Measurements from ENCODE around the gene VGLL4.
A peak's percentile ranks its signal among the peaks of the same experiment; 100 is the strongest.
"Not testable (repeated sequence)": the region's sequence is repeated elsewhere in the genome, so short reads cannot be mapped to it uniquely, and the experiment has no call there.

VGLL4 gene

GRCh38 chr3:11604139-11604892, 39.4 kb downstream of the VGLL4 start:
- DNase-seq: no peak

- no peak for DNase-seq
These were observed 40.1 kb downstream of the VGLL4 start for GRCh38 chr3:11603628-11604027.

GRCh38 chr3:11602886-11603527, 40.7 kb downstream of the VGLL4 start:
- DNase-seq: no peak

- DNase-seq: no peak
These were observed 41.4 kb downstream of the VGLL4 start for GRCh38 chr3:11602239-11602840.

GRCh38 chr3:11601446-11602238, 42.1 kb downstream of the VGLL4 start:
- DNase-seq: peak; percentile 9

- DNase-seq: no peak
These were observed 43.0 kb downstream of the VGLL4 start for GRCh38 chr3:11600501-11601282.

GRCh38 chr3:11596387-11596786, 47.3 kb downstream of the VGLL4 start:
- DNase-seq: no peak

GRCh38 chr3:11595024-11595423, 48.7 kb downstream of the VGLL4 start:
- DNase-seq: not testable (repeated sequence)

GRCh38 chr3:11593318-11594034, 50.2 kb downstream of the VGLL4 start:
- DNase-seq: no peak

- DNase-seq: no peak
These were observed 51.0 kb downstream of the VGLL4 start for GRCh38 chr3:11592445-11593298.

- no peak for DNase-seq
These were observed 52.1 kb downstream of the VGLL4 start for GRCh38 chr3:11591391-11592282.

- DNase-seq: no peak
These were observed 52.7 kb downstream of the VGLL4 start for GRCh38 chr3:11591002-11591355.

- DNase-seq: no peak
These were observed 54.0 kb downstream of the VGLL4 start for GRCh38 chr3:11589706-11590105.

GRCh38 chr3:11588755-11589154, 55.0 kb downstream of the VGLL4 start:
- no peak for DNase-seq

- DNase-seq: no peak
These were observed 55.4 kb downstream of the VGLL4 start for GRCh38 chr3:11588338-11588737.

- DNase-seq: no peak
These were observed 55.9 kb downstream of the VGLL4 start for GRCh38 chr3:11587766-11588165.

- DNase-seq: no peak
These were observed 59.1 kb downstream of the VGLL4 start for GRCh38 chr3:11584570-11584969.

GRCh38 chr3:11583638-11584046, 60.1 kb downstream of the VGLL4 start:
- DNase-seq: no peak

- no peak for DNase-seq
These were observed 60.5 kb downstream of the VGLL4 start for GRCh38 chr3:11583235-11583634.
